ENCODE data around the gene MAN1C1. TPM values are rescaled to one million over a fixed set of nuclear protein-coding genes. Genes with fewer than 3 reads are reported as not detected.

MAN1C1 gene
- total and polyA plus RNA-seq, 9 of the 15 experiments (the other 6 are each of a cell fraction or from before 2014, with no cell fraction given): 0.04 to 0.44 (median 0.10) TPM; not detected in 3

DNA sequence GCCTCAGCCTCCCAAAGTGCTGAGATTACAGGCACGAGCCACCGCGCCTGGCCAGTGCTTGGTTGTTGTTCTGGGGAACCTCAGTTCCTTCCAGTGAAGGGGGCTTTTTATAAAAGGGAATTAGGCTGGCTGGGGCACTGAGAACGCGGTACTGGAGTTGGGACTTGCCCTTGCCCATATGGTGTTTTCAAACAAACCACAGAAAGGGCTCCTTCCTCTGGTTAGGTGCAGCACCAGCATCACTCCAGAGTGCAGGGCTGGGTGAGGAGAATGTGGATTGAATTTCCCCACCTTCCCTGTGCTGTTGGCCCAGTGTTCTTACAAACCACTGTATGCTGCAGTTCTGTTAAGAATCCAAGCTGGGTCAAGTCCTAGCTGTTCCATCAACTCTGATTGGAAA is 5.3 kb downstream of the MAN1C1 start:
- no peak for FAIRE-seq
- DNase-seq (ENCODE audit: extremely low read depth in 1 of 4, low spot score in 3 of 4): peak in 1 of 4 experiments; percentile 3
- in situ Hi-C loops (cut with MboI): no loop called here
- intact Hi-C loops (cut with micrococcal nuclease): loop anchor here (2.0 kb wide), 1 partner anchor 19 kb away; no protein-coding TSS in a partner anchor
- TF ChIP-seq CBX2 (IDR thresholded peaks at IDR 0.05; ENCODE audit: insufficient read depth, low read length, poor library complexity, severe bottlenecking) (no peak), MEF2D (tag; conservative IDR thresholded peaks at IDR 0.05; ENCODE audit: low read depth) (no peak), ZNF717 (CRISPR knock-in tag; IDR thresholded peaks at IDR 0.05) (no peak), HINFP (tag; conservative IDR thresholded peaks at IDR 0.05; ENCODE audit: low read depth) (no peak), SMAD3 (CRISPR knock-in tag; conservative IDR thresholded peaks at IDR 0.05) (no peak), TAL1 (IDR thresholded peaks at IDR 0.05) (no peak), SMAD1 (IDR thresholded peaks at IDR 0.05; ENCODE audit: low read depth, low read length, partially characterized antibody) (no peak), DDX20 (tag; IDR thresholded peaks at IDR 0.05; ENCODE audit: low read depth) (no peak)
- Histone ChIP-seq H3K27ac (ENCODE audit: extremely low read depth, low read depth, low read length) (no peak overlapping the region), H4K20me1 (replicated peaks; ENCODE audit: control insufficient read depth, insufficient read depth, low read length) (peaks cover 19% of the 10 kb centered on the region), H3K9ac (ENCODE audit: insufficient read depth in 1 of 2, low read depth in 2 of 2, low read length in 2 of 2) (no peak overlapping the region), H3K27me3 (ENCODE audit: control insufficient read depth in 2 of 2, insufficient read depth in 2 of 2, low read length in 2 of 2) (peaks cover 52 to 53% of the 10 kb centered on the region in 2 experiments), H2AFZ (ENCODE audit: low read depth, low read length) (no peak overlapping the region), H3K9me1 (ENCODE audit: control insufficient read depth, insufficient read depth, low read length) (peaks cover 5% of the 10 kb centered on the region), H3K9me3 (replicated peaks; ENCODE audit: control insufficient read depth, insufficient read depth, low read depth, low read length) (no peaks in the 10 kb centered on the region), H3K4me3 (no peak overlapping the region), H3K4me2 (ENCODE audit: insufficient read depth, low read length) (no peak overlapping the region), H3K79me2 (ENCODE audit: control insufficient read depth, insufficient read depth, low read length) (no peaks in the 10 kb centered on the region), H3K36me3 (ENCODE audit: control insufficient read depth, insufficient read depth, low read length) (no peaks in the 10 kb centered on the region), H3K4me1 (replicated peaks in 1 of 2; ENCODE audit: control insufficient read depth in 2 of 2, insufficient read depth in 2 of 2, low read length in 2 of 2) (peaks cover 0 to 13% of the 10 kb centered on the region in 2 experiments; a peak in 2 of 5 replicates)
- no TSS peak for BruUV-seq (replicated peaks)
- ChIA-PET CTCF (ENCODE audit: low intra/inter-chr PET ratio) (no interaction called here), POLR2A (no interaction called here)
- no peak for ATAC-seq
- 1% methylated on average over 5 of the region's 5 CpGs for WGBS (ENCODE audit: insufficient coverage, low coverage, missing lambda C conversion rate)
